ENCODE data around the gene TTI1.
A peak's percentile ranks its signal among the peaks of the same experiment; 100 is the strongest.

The TTI1 gene

DNA sequence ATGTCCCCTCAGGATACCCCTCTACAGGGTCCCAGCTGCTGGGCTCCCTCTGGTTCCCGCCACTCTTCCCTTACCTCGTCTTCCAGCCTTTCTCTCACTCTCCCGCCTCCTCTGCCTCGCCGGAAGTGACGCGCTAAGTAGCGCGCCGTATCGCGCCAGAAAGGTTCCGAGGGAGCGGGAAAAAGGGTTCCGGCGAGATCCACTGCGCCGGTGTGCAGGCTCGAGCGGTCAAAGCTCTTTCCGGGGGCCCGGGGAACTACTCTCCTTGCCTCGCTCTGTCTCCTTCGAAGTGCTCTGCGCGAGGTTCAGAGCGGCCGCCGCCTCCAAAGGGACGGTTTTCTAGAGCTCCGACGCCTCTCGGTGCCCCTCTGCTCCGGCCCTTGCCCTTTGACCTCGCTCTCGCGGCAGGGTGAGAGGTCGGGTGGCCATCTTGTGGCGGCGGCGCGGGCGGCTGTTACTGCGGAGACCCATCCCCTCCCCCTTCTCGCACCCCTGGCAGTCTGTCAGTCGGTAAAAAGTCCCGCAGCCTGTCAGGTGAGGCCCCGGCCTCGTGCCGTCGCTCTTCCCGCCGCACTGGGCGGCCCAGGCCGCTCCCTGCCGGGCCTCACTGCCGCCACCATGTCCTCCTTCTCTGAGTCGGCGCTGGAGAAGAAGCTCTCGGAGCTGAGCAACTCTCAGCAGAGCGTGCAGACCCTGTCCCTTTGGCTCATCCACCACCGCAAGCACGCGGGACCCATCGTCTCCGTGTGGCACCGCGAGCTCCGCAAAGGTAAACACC lies at the start of gene TTI1, which contains the start of gene RPRD1B:
Gene TTI1, minus strand, starts transcription at position 127 of the 778 bp plus-strand sequence. CDS start 19,640 bp downstream, outside the sequence.
Gene RPRD1B, plus strand, starts transcription at position 417 of the 778 bp plus-strand sequence. Its CDS starts 202 bp downstream, at position 619.
- peak; percentile 93 for ATAC-seq
- Mint-ChIP-seq H3K4me1 (peaks cover 73% of the 10 kb centered on the region), H3K9me3 (no peaks in the 10 kb centered on the region), H3K27ac (peak within 1 kb of the TSS; percentile 99 to 100), H3K27me3 (no peaks in the 10 kb centered on the region), H3K4me3 (peak within 1 kb of the TSS; percentile 91 to 96)
- peak; percentile 87 to 90 for DNase-seq

DNA sequence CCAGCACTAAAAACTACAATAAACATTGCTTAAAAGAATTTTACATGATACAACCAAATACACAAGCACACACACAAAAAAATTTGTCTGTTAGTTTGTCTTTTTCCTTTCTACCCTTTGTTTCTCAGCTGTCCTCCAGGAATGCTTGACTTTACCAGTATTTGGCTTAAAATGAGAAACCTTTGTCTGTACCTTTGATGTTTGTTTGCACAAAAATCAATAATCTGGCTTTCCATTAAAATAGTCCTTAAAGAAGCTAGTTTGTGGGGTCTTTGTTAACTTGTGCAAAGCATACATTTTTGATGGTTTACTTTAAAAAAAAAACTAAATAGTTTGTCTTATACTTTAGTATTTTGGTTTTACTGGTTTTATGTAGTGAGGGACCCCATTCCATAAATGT lies 49.6 kb upstream of the TTI1 start:
- ATAC-seq (no peak), DNase-seq (no peak)
- Mint-ChIP-seq H3K4me1 (no peaks in the 10 kb centered on the region), H3K27ac (no peak overlapping the region), H3K9me3 (no peaks in the 10 kb centered on the region), H3K27me3 (no peaks in the 10 kb centered on the region), H3K4me3 (no peak overlapping the region)

DNA sequence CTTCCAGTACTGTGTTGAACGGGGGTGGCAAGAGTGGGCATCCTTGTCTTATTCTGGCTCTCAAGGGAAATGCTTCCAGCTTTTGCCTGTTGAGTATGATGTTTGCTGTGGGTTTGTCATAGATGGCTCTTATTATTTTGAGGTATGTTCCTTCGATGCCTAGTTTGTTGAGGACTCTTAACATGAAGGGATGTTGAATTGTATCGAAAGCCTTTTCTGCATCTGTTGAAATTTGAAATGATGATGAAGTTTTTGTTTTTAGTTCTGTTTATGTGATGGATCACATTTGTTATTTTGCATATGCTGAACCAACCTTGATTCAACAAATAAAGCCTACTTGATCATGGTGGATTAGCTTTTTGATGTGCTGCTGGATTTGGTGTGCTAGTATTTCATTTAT lies 48.3 kb upstream of the TTI1 start:
- Mint-ChIP-seq H3K4me1 (no peaks in the 10 kb centered on the region), H3K9me3 (no peaks in the 10 kb centered on the region), H3K27me3 (no peaks in the 10 kb centered on the region), H3K27ac (no peak overlapping the region), H3K4me3 (no peak overlapping the region)
- ATAC-seq (no peak), DNase-seq (no peak)

DNA sequence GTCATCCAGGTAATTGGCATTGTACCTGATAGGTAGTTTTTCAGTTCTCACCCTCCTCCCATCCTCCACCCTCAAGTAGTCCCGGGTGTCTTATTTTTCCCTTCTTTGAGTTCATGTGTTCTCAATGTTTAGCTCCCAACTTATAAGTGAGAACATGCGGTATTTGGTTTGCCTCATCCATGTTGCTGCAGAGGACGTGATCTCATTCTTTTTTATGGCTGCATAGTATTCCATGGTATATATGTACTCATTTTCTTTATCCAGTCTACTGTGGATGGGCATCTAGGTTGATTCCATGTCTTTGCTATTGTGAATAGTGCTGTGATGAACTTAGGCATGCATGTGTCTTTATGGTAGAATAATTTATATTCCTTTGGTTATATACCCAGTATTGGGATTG lies 46.1 kb upstream of the TTI1 start:
- ATAC-seq, result no peak
- Mint-ChIP-seq H3K9me3 (no peaks in the 10 kb centered on the region), H3K27ac (no peak overlapping the region), H3K4me1 (peaks cover 4% of the 10 kb centered on the region), H3K4me3 (no peak overlapping the region), H3K27me3 (no peaks in the 10 kb centered on the region)
- DNase-seq, result no peak

DNA sequence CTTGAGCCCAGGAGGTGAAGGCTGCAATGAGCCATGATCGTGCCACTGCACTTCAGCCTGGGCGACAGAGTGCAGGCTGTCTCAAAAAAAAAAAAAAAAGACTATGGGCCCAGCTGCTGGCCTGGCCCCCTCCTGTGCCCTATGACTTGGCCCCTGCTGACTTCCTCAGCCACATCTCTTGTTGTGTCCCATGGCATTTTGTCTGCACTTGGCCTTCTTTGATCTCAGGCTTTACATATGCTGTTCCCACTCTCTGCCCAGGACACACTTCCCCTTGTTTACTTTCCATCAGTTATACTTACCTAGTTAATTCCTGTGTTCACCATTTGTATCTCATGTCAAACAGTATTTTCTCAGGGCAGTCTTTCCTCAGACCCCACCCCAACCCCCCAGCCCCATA lies 44.8 kb upstream of the TTI1 start:
- H3K27ac Mint-ChIP-seq, result no peak overlapping the region
- no peaks in the 10 kb centered on the region for H3K9me3 Mint-ChIP-seq
- ATAC-seq, result no peak
- peaks cover 16% of the 10 kb centered on the region for H3K4me1 Mint-ChIP-seq
- no peak for DNase-seq
- H3K27me3 Mint-ChIP-seq, result no peaks in the 10 kb centered on the region
- no peak overlapping the region for H3K4me3 Mint-ChIP-seq

DNA sequence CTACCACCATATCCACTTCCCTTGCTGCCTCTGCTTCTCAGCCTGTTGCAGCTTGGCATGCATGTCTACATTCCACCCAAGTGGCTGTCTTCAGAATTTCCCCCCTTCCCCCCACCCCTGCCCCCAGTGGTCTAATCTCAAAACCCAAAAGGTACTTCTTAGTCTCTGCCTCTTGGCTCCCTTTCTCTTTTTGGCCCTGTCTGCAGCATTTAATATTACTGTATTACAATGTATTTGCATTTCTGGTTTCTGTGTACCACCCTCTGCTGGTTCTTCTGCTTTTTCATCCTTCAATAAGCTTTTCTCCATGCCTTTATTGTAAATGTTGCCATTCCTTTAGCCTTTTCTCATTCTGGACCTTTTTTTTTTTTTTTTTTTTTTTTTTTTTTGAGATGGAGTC lies 43.3 kb upstream of the TTI1 start:
- no peak overlapping the region for H3K4me3 Mint-ChIP-seq
- DNase-seq (no peak), ATAC-seq (no peak)
- peak overlapping the region in 1 of 2 donors; percentile 35 for H3K27ac Mint-ChIP-seq
- no peaks in the 10 kb centered on the region for H3K9me3 Mint-ChIP-seq
- H3K4me1 Mint-ChIP-seq, result peaks cover 16% of the 10 kb centered on the region
- H3K27me3 Mint-ChIP-seq, result no peaks in the 10 kb centered on the region

DNA sequence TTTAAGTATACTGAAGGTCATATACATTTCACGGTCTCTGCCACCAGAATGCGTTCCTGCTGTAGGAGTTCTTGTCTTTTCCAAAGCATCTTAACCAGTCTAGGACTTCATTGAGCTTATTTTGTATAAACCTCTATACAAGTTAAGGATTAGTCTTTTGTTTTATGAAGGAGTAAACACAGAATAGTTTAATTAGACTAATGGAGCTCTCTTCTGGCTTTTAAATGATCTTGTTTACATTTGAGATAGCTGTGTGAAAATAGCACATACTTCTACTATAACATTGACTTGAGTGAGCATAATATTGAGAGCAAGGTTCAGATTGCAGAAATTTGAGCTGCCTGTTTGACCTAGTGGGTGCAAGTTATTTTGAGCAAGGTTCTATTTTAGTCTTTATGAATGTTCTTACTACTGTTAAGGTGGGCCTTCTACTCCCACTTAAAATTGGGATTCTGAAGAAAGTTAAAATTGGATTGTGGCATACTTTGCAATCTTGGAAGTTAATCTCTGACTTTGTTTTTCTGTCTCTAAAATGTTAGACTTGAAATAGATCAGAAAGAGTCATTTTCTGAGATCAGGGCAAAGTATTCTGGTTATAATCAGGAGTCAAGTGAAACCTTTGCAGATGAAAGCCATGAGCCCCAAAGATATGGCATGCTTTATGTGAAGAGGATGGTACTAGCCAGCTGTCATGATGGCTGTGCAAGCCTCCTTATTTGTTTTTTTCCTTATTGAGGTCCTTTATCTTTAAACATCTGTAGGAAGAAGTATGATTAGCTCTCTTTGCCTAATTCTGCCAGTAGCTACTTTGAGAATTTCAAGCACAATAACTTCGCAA lies 42.1 kb upstream of the TTI1 start:
- Mint-ChIP-seq H3K9me3 (no peaks in the 10 kb centered on the region), H3K4me3 (no peak overlapping the region), H3K4me1 (peaks cover 16% of the 10 kb centered on the region), H3K27me3 (no peaks in the 10 kb centered on the region), H3K27ac (no peak overlapping the region)
- DNase-seq (no peak), ATAC-seq (no peak)

DNA sequence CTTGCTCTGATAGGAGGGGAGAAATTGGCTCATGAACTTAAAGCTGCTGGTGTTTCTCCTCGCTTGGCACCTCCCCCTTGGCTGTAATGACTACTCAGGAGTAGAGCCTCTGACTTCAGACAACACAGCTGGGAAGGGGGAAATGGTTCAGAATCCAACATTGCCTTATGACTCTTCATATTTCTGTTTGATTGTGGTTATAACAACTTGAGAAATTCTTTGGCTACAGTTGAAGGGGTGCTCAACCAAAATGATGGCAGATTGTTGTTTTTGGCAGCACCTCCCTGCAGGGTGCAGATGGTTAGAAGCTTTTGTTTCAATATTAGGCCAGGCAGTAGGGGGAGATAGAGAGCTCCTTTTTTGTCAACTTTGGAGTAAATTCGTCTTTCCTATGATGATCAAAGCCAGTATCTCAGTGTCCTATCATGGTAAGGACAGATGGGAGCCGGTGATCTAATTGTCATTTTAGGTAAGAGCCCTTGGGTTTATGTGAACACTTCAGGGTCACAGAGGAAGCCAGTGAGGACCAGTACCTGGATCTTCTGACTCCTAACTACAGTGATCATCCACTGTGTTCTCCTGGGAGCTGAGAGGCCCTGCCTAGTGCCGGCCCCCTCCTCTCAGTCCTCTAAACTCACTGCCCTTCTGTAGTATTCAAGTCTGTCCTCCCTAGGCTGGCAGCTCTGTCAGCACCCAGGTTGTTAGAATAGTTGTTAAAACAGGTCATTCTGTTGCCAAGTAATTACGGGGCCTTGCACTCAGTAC lies 40.2 kb upstream of the TTI1 start:
- H3K9me3 Mint-ChIP-seq, result no peaks in the 10 kb centered on the region
- no peaks in the 10 kb centered on the region for H3K27me3 Mint-ChIP-seq
- no peak overlapping the region for H3K4me3 Mint-ChIP-seq
- no peak overlapping the region for H3K27ac Mint-ChIP-seq
- peaks cover 16% of the 10 kb centered on the region for H3K4me1 Mint-ChIP-seq
- DNase-seq (peak; percentile 11 to 24), ATAC-seq (peak; percentile 62)

DNA sequence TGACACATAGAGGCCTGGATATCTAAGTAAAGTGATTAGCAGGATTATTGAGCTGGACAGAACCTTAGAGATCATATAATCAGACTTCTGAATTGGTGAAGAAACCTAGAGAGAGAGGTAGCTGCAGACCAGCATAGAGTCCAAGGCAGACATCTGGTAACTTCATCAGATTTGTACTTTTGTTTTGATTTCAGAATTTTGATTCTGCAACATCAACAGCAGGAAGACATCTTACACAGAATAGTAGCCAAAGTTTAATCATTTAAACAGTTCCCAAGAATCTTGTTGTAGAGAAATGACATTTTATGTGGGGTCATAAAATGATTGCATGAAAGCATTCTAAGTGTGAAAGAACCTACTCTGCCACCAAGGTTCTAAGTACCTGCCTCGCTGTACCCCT lies 39.6 kb upstream of the TTI1 start:
- DNase-seq (no peak), ATAC-seq (no peak)
- H3K27ac Mint-ChIP-seq, result no peak overlapping the region
- H3K9me3 Mint-ChIP-seq, result no peaks in the 10 kb centered on the region
- no peaks in the 10 kb centered on the region for H3K27me3 Mint-ChIP-seq
- H3K4me1 Mint-ChIP-seq, result peaks cover 16% of the 10 kb centered on the region
- no peak overlapping the region for H3K4me3 Mint-ChIP-seq

DNA sequence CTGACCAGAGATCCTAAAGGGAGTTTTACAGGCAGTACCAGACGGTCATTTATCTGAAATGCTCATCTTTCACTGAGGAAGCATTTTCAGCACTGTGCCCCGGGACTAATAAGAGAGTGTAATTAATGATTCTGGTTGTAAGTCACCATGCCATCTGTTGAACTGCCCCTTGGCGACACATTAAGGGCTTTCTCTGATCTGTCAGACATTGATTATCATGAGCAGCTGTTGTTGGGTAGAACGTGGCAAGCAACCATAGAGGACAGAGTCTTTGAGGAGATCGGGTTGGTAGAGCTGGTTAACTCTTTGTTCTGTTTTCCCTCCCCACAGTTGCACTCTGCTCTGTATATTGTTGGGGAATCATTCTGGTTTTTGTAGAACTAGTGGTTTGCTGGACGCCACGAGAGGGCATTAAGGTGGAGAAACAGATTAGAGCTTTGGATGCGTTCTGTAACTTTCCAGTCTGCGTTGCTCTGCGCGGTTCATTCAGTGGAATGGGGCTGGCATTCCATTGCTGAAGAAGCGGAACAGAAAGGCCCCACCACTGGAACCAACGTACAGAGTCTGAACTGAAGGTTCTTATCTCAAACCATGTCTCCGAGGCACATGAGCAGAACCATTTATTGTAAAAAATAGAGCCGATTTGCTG lies 34.6 kb upstream of the TTI1 start:
- Mint-ChIP-seq H3K27me3 (no peaks in the 10 kb centered on the region), H3K4me1 (no peaks in the 10 kb centered on the region), H3K27ac (no peak overlapping the region), H3K4me3 (no peak overlapping the region), H3K9me3 (no peaks in the 10 kb centered on the region)
- ATAC-seq, result no peak
- DNase-seq, result no peak

DNA sequence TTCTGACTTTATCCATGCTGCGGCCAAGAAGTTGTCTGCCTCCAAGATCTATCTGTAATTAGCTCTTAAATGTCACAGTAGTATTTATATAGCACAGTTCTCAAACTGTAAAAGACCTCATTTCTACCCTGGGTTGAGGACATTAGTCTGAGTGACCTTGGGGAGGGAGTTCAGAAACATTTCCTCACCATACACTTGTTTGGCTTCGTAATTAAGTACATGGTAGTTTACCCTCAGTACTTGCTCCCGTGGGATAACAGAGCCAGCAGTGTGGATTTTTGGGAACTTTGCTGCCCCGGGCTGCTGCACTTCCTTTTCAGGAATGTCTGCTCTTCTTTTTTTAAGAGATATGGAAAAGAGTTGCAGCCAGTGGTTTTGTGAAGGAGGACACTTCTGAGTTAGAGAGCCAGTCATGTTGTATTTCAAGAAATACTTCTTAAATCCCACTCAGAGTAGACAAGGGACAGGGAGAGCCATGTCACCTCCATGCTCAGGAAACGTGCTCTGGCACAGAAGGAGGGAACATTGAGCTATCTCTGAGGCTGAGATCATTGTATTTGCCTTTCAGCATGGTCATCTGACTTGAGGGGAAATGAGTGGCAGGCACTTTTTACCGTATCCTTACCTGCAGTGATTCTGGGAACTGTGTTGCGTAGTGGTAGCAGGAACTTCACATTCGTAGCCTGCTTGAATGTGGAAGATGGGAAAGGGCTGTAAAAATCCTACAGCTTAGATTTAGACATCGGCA lies 33.9 kb upstream of the TTI1 start:
- Mint-ChIP-seq H3K4me3 (no peak overlapping the region), H3K4me1 (no peaks in the 10 kb centered on the region), H3K9me3 (no peaks in the 10 kb centered on the region), H3K27ac (peak overlapping the region in 1 of 2 donors; percentile 62), H3K27me3 (no peaks in the 10 kb centered on the region)
- no peak for ATAC-seq
- no peak for DNase-seq

DNA sequence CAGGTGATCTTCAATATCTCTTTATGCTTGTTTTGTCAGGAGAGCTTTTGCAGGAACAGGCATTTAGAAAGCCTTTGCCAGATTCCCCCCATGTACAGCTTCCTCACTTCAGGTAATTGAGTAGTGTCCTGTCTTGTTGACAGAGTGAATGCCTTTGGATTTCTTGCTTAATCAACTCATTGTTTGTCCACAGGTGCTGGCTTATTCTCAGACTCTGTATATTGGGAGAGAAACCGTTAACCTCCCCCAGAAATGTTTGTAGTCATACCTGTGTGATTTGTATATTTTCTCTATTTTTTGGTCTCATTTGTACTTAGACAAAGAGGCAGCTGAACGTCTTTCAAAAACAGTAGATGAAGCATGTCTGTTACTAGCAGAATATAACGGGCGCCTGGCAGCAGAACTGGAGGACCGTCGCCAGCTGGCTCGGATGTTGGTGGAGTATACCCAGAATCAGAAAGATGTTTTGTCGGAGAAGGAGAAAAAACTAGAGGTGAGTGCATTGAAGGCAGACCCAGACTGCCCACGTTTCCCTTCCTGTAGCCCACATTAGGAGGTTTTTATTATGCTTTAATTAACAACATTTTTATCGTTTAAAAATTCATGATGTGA lies 32.6 kb upstream of the TTI1 start:
- no peaks in the 10 kb centered on the region for H3K27me3 Mint-ChIP-seq
- no peak overlapping the region for H3K4me3 Mint-ChIP-seq
- peaks cover under 1% of the 10 kb centered on the region for H3K4me1 Mint-ChIP-seq
- DNase-seq, result no peak
- H3K27ac Mint-ChIP-seq, result no peak overlapping the region
- no peaks in the 10 kb centered on the region for H3K9me3 Mint-ChIP-seq
- ATAC-seq, result no peak

DNA sequence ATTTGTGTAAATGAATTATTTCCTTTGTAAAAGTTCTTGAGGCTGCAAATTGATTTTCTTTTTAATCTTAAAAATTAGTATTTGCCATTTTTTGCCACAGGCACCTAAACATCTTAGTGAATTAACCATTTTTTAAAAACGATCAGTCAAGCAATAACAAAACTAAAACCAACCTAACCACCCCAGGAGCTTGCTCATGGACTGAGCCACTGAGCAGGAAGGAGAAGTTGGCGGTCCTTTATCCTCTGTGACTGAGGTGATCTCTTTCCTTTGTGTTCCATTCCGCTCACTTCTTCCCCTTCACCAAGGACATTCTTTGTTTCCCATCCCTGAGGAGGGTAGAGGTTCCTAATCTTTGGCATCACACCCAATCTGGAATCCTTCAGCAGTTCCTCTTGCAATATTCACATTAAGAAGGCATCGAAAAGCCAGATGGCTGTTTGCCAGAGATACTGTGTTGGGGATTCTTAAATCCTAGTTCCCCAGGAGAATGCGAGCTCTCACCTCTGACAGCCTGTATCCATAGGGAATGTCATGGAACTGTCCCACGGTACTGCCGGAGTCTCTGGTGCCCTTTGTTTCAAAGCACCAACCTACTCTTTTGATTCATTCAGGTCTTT lies 30.8 kb upstream of the TTI1 start:
- peaks cover 6% of the 10 kb centered on the region for H3K4me1 Mint-ChIP-seq
- H3K9me3 Mint-ChIP-seq, result no peaks in the 10 kb centered on the region
- no peak overlapping the region for H3K4me3 Mint-ChIP-seq
- H3K27me3 Mint-ChIP-seq, result no peaks in the 10 kb centered on the region
- DNase-seq (no peak), ATAC-seq (no peak)
- no peak overlapping the region for H3K27ac Mint-ChIP-seq

DNA sequence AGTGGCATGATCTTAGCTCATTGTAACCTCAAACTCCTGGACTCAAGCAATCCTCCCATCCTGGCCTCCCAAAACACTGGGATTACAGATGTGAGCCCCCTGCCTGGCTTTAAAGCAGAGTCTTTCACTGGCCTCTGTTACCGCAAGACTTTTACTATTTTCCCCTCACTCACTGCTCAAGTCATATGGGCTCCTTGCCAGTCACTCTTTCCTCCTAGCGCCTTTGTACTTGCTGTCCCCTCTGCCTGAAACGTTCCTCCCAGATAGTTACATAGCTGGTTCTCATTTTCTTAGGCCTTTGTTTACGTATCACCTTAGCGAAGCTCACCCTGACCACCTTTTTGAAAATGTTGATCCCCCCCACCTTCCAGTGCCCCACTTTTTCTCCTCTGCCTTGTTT lies 29.6 kb upstream of the TTI1 start:
- Mint-ChIP-seq H3K4me1 (peaks cover 6% of the 10 kb centered on the region), H3K27me3 (no peaks in the 10 kb centered on the region), H3K9me3 (no peaks in the 10 kb centered on the region), H3K4me3 (no peak overlapping the region), H3K27ac (no peak overlapping the region)
- DNase-seq, result no peak
- no peak for ATAC-seq

Data from stimulated activated naive CD8-positive, alpha-beta T cell treated with anti-CD3 and anti-CD28 coated beads, Interleukin-15, amount 100 ng/mL, for 72 hours (primary cell).